ENCODE results near the gene TTC7B.
A peak's percentile ranks its signal among the peaks of the same experiment; 100 is the strongest.

The TTC7B gene

GRCh38 chr14:90740946-90741681 is 75.1 kb downstream of the TTC7B start:
- no peak for DNase-seq (ENCODE audit: low read depth)

GRCh38 chr14:90740081-90740480 is 76.1 kb downstream of the TTC7B start:
- DNase-seq (ENCODE audit: low read depth): no peak

- DNase-seq (ENCODE audit: low read depth): no peak
Observed at GRCh38 chr14:90739318-90740068, 76.7 kb downstream of the TTC7B start.

- DNase-seq (ENCODE audit: low read depth): no peak
Observed at GRCh38 chr14:90733139-90733808, 83.0 kb downstream of the TTC7B start.

GRCh38 chr14:90732718-90733117 is 83.5 kb downstream of the TTC7B start:
- no peak for DNase-seq (ENCODE audit: low read depth)

- DNase-seq (ENCODE audit: low read depth): no peak
Observed at GRCh38 chr14:90732139-90732538, 84.1 kb downstream of the TTC7B start.

GRCh38 chr14:90731487-90731886 is 84.7 kb downstream of the TTC7B start:
- DNase-seq (ENCODE audit: low read depth): no peak

- no peak for DNase-seq (ENCODE audit: low read depth)
Observed at GRCh38 chr14:90730206-90730766, 85.9 kb downstream of the TTC7B start.

- no peak for DNase-seq (ENCODE audit: low read depth)
Observed at GRCh38 chr14:90728951-90729350, 87.3 kb downstream of the TTC7B start.

GRCh38 chr14:90727082-90727481 is 89.1 kb downstream of the TTC7B start:
- DNase-seq (ENCODE audit: low read depth): no peak

GRCh38 chr14:90726656-90727055 is 89.6 kb downstream of the TTC7B start:
- DNase-seq (ENCODE audit: low read depth): peak; percentile 59

- DNase-seq (ENCODE audit: low read depth): no peak
Observed at GRCh38 chr14:90724866-90725265, 91.4 kb downstream of the TTC7B start.

GRCh38 chr14:90722590-90722989 is 93.6 kb downstream of the TTC7B start:
- DNase-seq (ENCODE audit: low read depth): no peak

- DNase-seq (ENCODE audit: low read depth): no peak
Observed at GRCh38 chr14:90721619-90722305, 94.5 kb downstream of the TTC7B start.

- no peak for DNase-seq (ENCODE audit: low read depth)
Observed at GRCh38 chr14:90720832-90721231, 95.4 kb downstream of the TTC7B start.

- DNase-seq (ENCODE audit: low read depth): no peak
Observed at GRCh38 chr14:90720336-90720735, 95.9 kb downstream of the TTC7B start.

GRCh38 chr14:90717916-90718315 is 98.3 kb downstream of the TTC7B start:
- DNase-seq (ENCODE audit: low read depth): peak; percentile 73

- DNase-seq (ENCODE audit: low read depth): no peak
Observed at GRCh38 chr14:90715993-90716392, 100.2 kb downstream of the TTC7B start.

GRCh38 chr14:90715495-90715894 is 100.7 kb downstream of the TTC7B start:
- no peak for DNase-seq (ENCODE audit: low read depth)

GRCh38 chr14:90714811-90715210 is 101.4 kb downstream of the TTC7B start:
- no peak for DNase-seq (ENCODE audit: low read depth)

- no peak for DNase-seq (ENCODE audit: low read depth)
Observed at GRCh38 chr14:90704738-90705392, 111.4 kb downstream of the TTC7B start.

All from EH (cell line).